Measurements from ENCODE around the gene SYNE1.
"Not testable (repeated sequence)": the region's sequence is repeated elsewhere in the genome, so short reads cannot be mapped to it uniquely, and the experiment has no call there.

The SYNE1 gene

GRCh38 chr6:152566103-152566875 lies 70.9 kb downstream of the SYNE1 start:
- DNase-seq (ENCODE audit: low read depth, low spot score) = no peak

- DNase-seq (ENCODE audit: low read depth, low spot score) = no peak
Observed at GRCh38 chr6:152563177-152563576, 74.0 kb downstream of the SYNE1 start.

GRCh38 chr6:152558798-152559197 lies 78.4 kb downstream of the SYNE1 start:
- not testable (repeated sequence) for DNase-seq (ENCODE audit: low read depth, low spot score)

DNA sequence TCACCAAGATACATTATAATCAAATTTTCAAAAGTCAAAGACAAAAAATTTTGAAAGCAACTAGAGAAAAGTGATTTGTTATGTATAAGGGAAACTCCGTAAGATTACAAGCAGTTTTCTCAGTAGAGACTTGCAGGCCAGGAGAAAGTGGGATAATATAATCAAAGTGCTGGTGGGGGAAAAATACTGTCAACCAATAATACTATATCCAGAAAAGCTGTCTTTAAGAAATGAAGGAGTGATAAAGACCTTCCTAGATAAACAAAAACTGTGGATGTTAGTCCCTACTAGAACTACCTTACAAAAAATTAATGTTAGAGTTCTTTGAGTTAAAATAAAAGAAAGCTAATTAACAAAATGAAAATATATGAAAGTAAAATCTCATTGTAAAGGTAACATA lies 79.7 kb downstream of the SYNE1 start:
- no peak for DNase-seq (ENCODE audit: low read depth, low spot score)

DNA sequence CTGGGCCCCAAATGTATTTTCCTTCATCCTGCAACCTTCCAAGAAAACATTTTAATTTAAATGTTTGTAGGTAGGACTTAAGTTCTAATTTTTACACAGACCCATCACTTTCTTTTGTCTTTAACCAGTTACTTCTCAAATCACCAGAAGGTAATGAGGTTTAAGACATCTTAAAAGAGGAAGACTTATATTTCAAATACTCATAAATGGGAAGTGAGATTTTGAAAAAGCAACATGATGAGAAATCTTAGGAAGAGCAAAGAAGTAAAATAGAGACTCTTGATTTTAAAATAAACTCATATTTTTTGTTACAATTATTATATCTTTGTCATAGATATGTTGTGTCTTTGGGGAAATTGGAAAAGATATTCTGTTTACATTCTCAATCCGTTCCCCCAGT lies 82.3 kb downstream of the SYNE1 start:
- DNase-seq (ENCODE audit: low read depth, low spot score) = no peak

DNA sequence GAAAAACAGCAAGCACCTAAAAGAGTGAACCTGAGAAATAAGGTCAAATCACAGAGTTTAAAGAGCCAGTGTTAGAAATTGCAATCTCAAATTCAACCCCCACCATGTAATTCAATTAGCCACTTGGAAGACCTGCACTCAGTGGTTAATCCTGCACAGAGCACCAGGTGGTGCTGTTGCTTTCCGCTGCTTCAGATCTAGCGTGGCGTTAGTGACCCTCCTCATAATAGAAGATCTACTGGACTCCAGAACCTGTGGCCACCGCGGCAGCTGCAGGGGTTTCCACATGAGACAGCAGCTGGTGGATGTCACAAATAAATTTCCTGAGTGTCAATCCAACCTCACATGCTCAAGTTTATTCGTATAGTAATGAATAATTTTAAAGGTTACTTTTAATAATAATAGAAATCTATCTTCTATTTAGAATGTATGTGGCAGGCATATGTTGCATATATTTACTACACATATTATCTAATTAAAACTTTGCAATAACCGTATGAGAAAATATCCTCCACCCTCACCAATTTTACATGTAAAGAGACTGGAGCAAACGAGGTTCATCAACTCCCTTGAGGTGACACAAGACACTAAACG lies 84.4 kb downstream of the SYNE1 start:
- no peak for DNase-seq (ENCODE audit: low read depth, low spot score)

GRCh38 chr6:152543519-152543918 lies 93.6 kb downstream of the SYNE1 start:
- DNase-seq (ENCODE audit: low read depth, low spot score) = no peak

- DNase-seq (ENCODE audit: low read depth, low spot score) = no peak
Observed at GRCh38 chr6:152540381-152540780, 96.8 kb downstream of the SYNE1 start.

GRCh38 chr6:152534541-152534940 lies 102.6 kb downstream of the SYNE1 start:
- no peak for DNase-seq (ENCODE audit: low read depth, low spot score)

GRCh38 chr6:152532556-152533422 lies 104.4 kb downstream of the SYNE1 start:
- no peak for DNase-seq (ENCODE audit: low read depth, low spot score)

- no peak for DNase-seq (ENCODE audit: low read depth, low spot score)
Observed at GRCh38 chr6:152531659-152532058, 105.5 kb downstream of the SYNE1 start.

DNA sequence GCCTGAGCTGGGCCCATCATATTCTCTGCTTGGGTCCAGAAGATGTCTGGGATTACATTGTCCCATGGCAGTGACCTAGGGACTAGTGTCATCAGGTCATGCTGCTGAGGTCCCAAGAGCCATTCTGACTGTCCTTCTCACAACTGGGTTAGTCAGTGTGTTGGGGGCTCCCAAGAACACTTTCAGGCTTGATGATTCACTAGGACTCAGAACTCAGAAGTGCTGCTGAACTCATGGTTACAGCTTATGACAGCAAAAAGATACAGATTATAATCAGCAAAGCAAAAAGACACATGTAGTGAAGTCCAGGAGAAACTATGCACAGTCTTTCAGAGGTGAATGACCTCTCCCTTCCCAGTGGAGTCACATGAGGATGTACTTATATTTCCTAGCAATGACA lies 107.8 kb downstream of the SYNE1 start:
- no peak for DNase-seq (ENCODE audit: low read depth, low spot score)

- not testable (repeated sequence) for DNase-seq (ENCODE audit: low read depth, low spot score)
Observed at GRCh38 chr6:152514120-152514519, 123.0 kb downstream of the SYNE1 start.

- no peak for DNase-seq (ENCODE audit: low read depth, low spot score)
Observed at GRCh38 chr6:152509916-152510315, 127.2 kb downstream of the SYNE1 start.

- no peak for DNase-seq (ENCODE audit: low read depth, low spot score)
Observed at GRCh38 chr6:152508477-152508876, 128.7 kb downstream of the SYNE1 start.

GRCh38 chr6:152503546-152503945 lies 133.6 kb downstream of the SYNE1 start:
- DNase-seq (ENCODE audit: low read depth, low spot score) = no peak

GRCh38 chr6:152502421-152503188 lies 134.6 kb downstream of the SYNE1 start:
- no peak for DNase-seq (ENCODE audit: low read depth, low spot score)

DNA sequence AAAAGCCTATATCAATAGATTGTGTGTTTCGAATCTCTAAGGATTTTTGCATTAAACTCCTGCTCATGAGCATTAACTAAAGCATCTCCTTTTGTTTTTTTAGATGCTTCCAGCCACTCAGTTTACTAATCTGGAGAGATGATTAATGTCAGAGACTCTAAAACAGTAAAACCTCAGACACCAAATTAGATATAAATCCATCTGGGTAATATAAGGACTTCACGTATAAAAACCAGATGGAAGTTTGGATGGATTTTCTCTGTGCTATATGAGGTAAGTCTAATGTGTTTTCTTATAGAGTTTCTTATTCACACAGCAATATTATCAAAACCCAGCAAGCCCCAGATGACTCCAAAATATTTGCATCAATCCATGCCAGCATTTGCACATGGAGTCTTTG lies 137.2 kb downstream of the SYNE1 start:
- no peak for DNase-seq (ENCODE audit: low read depth, low spot score)

DNA sequence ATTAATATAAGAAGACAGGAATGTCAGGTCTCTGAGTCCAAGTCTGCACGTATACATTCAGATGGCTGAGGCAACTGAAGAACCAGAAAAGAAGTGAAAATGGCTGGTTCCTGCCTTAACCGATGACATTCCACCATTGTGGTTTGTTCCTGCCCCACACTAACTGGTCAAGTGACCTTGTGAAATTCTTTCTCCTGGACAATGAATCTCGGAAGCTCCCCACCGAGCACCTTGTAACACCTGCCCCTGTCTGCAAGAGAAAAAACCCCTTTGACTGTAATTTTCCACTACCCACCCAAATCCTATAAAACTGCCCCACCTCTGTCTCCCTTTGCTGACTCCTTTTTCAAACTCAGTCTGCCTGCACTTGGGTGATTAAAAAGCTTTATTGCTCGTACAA lies 140.4 kb downstream of the SYNE1 start:
- no peak for DNase-seq (ENCODE audit: low read depth, low spot score)

DNA sequence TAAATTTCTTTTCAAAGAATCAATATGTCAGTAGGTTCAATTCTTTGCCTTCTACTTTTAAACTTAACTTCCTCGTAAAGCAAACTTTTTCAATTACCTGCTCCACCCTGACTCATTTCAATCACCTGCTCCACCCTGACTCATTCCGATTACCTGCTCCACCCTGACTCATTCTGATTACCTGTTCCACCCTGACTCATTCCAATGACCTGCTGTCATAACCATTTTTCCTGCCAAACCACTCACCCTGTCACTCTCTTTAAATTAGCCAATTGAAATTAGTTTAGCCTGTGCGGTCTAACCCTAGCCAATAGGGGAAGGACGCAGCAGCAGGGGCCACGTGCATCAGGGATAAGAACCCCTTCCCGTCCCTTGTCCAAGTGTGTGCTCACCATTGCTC lies 141.7 kb downstream of the SYNE1 start:
- not testable (repeated sequence) for DNase-seq (ENCODE audit: low read depth, low spot score)

DNA sequence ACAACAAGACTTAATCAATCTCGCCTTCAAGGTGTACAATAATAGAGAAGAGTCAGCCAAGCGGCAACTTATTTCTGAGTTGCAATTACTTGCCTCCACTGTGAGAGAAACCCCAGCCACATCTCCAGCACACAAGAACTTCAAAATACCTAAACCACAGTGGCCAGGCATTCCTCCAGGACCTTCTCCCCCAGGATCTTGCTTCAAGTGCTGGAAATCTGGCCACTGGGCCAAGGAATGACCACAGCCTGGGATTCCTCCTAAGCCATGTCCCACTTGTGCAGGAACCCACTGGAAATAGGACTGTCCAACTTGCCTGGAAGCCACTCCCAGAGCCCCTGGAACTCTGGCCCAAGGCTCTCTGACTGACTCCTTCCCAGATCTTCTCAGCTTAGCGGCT lies 144.9 kb downstream of the SYNE1 start:
- DNase-seq (ENCODE audit: low read depth, low spot score) = not testable (repeated sequence)

GRCh38 chr6:152491501-152491900 lies 145.7 kb downstream of the SYNE1 start:
- not testable (repeated sequence) for DNase-seq (ENCODE audit: low read depth, low spot score)
